ENCODE data around the gene SLC50A1. TPM values are rescaled to one million over a fixed set of nuclear protein-coding genes. Genes with fewer than 3 reads are reported as not detected.
A peak's percentile ranks its signal among the peaks of the same experiment; 100 is the strongest.

The SLC50A1 gene
- total RNA-seq, 1 experiment from 2014 or later, result 67.4 TPM

DNA sequence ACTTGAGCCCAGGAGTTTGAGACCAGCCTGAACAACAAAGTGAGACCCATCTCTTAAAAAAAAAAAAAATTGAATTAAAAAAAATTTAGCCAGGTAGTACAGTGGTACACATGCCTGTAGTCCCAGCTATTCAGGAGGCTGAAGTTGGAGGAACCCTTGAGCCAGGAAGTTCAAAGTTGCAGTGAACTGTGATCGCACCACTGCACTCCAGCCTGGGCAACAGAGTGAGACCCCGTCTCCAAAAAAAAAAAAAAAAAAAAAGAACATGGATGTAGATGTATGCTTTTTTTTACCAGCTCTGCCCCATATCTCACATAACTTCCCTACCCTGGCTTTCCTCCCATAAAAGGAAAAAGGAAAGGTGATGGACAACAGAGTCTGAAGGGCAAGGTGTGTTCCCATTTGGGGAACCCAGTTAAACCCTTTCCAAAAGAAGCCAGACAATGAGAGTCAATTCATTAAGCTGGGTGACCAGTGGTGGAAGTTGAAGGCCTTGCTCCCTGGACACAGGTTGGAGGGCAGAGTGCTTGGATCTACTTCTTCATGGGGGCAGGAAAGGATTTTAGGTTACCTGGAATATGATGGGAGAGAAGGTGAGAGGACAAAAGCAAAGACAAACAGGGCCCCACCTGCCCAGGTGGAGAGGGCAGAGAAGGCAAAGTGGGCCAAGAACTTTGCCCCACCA is 34.6 kb downstream of the SLC50A1 start:
- Histone ChIP-seq H3K4me3 (ENCODE audit: low read depth in 2 of 2, low read length in 2 of 2) (no peak overlapping the region), H3K36me3 (ENCODE audit: control insufficient read depth, insufficient read depth, low read length) (no peaks in the 10 kb centered on the region; the same call in 1 of the 2 replicates), H3K9me3 (ENCODE audit: control insufficient read depth, insufficient read depth, low read depth, low read length) (no peaks in the 10 kb centered on the region), H3K27ac (ENCODE audit: low read length) (no peak overlapping the region), H3K4me1 (ENCODE audit: control insufficient read depth, insufficient read depth, low read length) (peaks cover 22% of the 10 kb centered on the region), H3K27me3 (ENCODE audit: control insufficient read depth, insufficient read depth, low read length) (no peaks in the 10 kb centered on the region)
- ATAC-seq (no peak), DNase-seq (ENCODE audit: low read depth, low spot score) (no peak)
- intact Hi-C loops (cut with micrococcal nuclease; ENCODE audit: unreplicated experiment), result no loop called here
- ChIA-PET CTCF (interaction anchor here (0.6 to 3.3 kb wide), 6 partner anchors 9 to 1544 kb away, joined by 3 to 27 read pairs (median 12); no protein-coding TSS in a partner anchor), POLR2A (no interaction called here)
- in situ Hi-C loops (cut with HindIII; ENCODE audit: low pct_unique_long_range_greater_than_20kb, low sequenced_read_pairs), result no loop called here
- TF ChIP-seq POLR2AphosphoS5 (IDR thresholded peaks at IDR 0.05; ENCODE audit: low read depth, low read length), result no peak
- TF ChIP-seq, protein P1, sequence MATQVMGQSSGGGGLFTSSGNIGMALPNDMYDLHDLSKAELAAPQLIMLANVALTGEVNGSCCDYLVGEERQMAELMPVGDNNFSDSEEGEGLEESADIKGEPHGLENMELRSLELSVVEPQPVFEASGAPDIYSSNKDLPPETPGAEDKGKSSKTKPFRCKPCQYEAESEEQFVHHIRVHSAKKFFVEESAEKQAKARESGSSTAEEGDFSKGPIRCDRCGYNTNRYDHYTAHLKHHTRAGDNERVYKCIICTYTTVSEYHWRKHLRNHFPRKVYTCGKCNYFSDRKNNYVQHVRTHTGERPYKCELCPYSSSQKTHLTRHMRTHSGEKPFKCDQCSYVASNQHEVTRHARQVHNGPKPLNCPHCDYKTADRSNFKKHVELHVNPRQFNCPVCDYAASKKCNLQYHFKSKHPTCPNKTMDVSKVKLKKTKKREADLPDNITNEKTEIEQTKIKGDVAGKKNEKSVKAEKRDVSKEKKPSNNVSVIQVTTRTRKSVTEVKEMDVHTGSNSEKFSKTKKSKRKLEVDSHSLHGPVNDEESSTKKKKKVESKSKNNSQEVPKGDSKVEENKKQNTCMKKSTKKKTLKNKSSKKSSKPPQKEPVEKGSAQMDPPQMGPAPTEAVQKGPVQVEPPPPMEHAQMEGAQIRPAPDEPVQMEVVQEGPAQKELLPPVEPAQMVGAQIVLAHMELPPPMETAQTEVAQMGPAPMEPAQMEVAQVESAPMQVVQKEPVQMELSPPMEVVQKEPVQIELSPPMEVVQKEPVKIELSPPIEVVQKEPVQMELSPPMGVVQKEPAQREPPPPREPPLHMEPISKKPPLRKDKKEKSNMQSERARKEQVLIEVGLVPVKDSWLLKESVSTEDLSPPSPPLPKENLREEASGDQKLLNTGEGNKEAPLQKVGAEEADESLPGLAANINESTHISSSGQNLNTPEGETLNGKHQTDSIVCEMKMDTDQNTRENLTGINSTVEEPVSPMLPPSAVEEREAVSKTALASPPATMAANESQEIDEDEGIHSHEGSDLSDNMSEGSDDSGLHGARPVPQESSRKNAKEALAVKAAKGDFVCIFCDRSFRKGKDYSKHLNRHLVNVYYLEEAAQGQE (IDR thresholded peaks at IDR 0.05; ENCODE audit: insufficient read depth in 1 of 2, low read depth in 2 of 2, low read length in 1 of 2), result no peak
- TSS peak; percentile 70 for BruUV-seq (replicated peaks)

DNA sequence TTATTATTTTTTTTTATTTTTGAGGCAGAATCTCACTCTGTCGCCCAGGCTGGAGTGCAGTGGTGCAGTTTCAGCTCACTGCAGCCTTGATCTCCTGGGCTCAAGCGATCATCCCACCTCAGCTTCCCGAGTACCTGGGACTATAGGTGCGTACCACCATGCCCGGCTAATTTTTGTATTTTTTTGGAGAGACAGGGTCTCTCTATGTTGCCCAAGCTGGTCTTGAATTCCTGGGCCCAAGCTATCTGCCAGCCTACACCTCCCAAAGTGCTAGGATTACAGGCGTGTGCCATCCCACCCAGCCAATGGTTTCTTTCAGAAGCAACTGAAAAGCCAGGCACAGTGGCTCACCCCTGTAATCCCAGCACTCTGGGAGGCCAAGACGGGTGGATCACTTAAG is 35.2 kb downstream of the SLC50A1 start:
- Histone ChIP-seq H3K9me3 (ENCODE audit: control insufficient read depth, insufficient read depth, low read depth, low read length) (no peaks in the 10 kb centered on the region), H3K4me3 (ENCODE audit: low read depth in 2 of 2, low read length in 2 of 2) (no peak overlapping the region), H3K27ac (ENCODE audit: low read length) (no peak overlapping the region), H3K36me3 (ENCODE audit: control insufficient read depth, insufficient read depth, low read length) (no peaks in the 10 kb centered on the region; the same call in 1 of the 2 replicates), H3K27me3 (ENCODE audit: control insufficient read depth, insufficient read depth, low read length) (no peaks in the 10 kb centered on the region), H3K4me1 (ENCODE audit: control insufficient read depth, insufficient read depth, low read length) (peaks cover 22% of the 10 kb centered on the region)
- in situ Hi-C loops (cut with HindIII; ENCODE audit: low pct_unique_long_range_greater_than_20kb, low sequenced_read_pairs), result no loop called here
- ChIA-PET CTCF (interaction anchor here (0.6 to 0.7 kb wide), 3 partner anchors 8 to 1544 kb away, joined by 3 to 24 read pairs (median 10); no protein-coding TSS in a partner anchor), POLR2A (no interaction called here)
- TF ChIP-seq TCF7L2 (IDR thresholded peaks at IDR 0.05; ENCODE audit: low read depth, low read length) (no peak), SIN3A (IDR thresholded peaks at IDR 0.05; ENCODE audit: borderline replicate concordance, insufficient read depth, low read depth, low read length) (no peak), POLR2AphosphoS5 (IDR thresholded peaks at IDR 0.05; ENCODE audit: low read depth, low read length) (no peak)
- TF ChIP-seq, protein P1 (IDR thresholded peaks at IDR 0.05; ENCODE audit: insufficient read depth in 1 of 2, low read depth in 2 of 2, low read length in 1 of 2), result no peak
- TF ChIP-seq, protein P2, sequence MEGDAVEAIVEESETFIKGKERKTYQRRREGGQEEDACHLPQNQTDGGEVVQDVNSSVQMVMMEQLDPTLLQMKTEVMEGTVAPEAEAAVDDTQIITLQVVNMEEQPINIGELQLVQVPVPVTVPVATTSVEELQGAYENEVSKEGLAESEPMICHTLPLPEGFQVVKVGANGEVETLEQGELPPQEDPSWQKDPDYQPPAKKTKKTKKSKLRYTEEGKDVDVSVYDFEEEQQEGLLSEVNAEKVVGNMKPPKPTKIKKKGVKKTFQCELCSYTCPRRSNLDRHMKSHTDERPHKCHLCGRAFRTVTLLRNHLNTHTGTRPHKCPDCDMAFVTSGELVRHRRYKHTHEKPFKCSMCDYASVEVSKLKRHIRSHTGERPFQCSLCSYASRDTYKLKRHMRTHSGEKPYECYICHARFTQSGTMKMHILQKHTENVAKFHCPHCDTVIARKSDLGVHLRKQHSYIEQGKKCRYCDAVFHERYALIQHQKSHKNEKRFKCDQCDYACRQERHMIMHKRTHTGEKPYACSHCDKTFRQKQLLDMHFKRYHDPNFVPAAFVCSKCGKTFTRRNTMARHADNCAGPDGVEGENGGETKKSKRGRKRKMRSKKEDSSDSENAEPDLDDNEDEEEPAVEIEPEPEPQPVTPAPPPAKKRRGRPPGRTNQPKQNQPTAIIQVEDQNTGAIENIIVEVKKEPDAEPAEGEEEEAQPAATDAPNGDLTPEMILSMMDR (IDR thresholded peaks at IDR 0.05), result no peak
- intact Hi-C loops (cut with micrococcal nuclease; ENCODE audit: unreplicated experiment), result no loop called here
- ATAC-seq, result no peak
- DNase-seq (ENCODE audit: low read depth, low spot score), result no peak
- BruUV-seq (replicated peaks), result no TSS peak

Measured in Panc1 (cell line).